ENCODE results near the gene PER1. TPM values are rescaled to one million over a fixed set of nuclear protein-coding genes. Genes with fewer than 3 reads are reported as not detected.

The PER1 gene
- total and polyA plus RNA-seq, 2 of the 13 experiments (the other 11 are each of a cell fraction or from before 2014, with no cell fraction given), result 2.6 to 3.6 TPM

DNA sequence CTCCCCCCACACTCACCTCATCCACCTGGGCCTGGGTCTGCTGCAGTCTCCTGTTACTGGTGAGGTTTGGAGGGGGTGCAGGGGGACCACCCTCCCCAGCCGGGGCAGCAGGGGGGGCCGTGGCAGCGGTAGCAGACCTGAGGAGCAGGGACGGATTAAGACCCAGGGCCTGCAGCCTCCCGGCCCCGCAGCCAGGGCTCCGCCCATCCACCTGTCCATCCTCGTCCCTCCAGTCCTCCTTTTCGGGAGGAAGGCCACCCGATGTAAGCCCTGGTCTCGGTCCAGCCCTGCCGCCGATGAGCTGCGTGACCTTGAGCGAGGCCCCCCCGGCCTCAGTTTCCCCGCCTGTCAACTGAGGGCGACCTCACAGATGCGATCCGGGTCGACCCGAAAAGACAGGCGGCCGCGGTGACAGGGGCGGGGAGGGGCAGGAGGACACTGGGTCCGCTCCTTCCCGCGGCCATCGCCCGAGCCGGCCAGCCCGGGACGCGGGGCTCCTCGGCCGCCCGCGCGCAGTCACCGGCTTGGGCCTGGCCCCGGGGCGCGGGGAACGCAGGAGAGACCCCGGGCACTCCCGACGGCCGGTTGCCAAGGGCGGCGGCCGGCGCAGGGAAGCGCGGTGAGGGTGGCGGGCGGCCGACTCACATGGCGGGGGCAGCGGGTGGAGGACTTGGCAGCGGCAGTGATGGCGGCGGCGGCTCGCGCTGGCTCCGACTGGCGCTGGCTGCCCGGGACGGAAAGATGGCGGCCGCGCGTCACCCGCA is 10.2 kb upstream of the PER1 start, which contains the start of gene VAMP2 (continued):
- TF ChIP-seq, protein P1, sequence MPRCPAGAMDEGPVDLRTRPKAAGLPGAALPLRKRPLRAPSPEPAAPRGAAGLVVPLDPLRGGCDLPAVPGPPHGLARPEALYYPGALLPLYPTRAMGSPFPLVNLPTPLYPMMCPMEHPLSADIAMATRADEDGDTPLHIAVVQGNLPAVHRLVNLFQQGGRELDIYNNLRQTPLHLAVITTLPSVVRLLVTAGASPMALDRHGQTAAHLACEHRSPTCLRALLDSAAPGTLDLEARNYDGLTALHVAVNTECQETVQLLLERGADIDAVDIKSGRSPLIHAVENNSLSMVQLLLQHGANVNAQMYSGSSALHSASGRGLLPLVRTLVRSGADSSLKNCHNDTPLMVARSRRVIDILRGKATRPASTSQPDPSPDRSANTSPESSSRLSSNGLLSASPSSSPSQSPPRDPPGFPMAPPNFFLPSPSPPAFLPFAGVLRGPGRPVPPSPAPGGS (CRISPR knock-in tag; IDR thresholded peaks at IDR 0.05), result peak; percentile 79; the same call in 1 of the 2 replicates
- TF ChIP-seq KDM5A (IDR thresholded peaks at IDR 0.05; ENCODE audit: borderline replicate concordance, low read length) (peak; percentile 32; the same call in 1 of the 2 replicates), IRX3 (CRISPR knock-in tag; IDR thresholded peaks at IDR 0.05; ENCODE audit: borderline replicate concordance, low read depth) (no peak), NR1H2 (CRISPR knock-in tag; IDR thresholded peaks at IDR 0.05; ENCODE audit: borderline replicate concordance, low read depth) (no peak), HES4 (CRISPR knock-in tag; IDR thresholded peaks at IDR 0.05; ENCODE audit: borderline replicate concordance) (peak; percentile 89), HNRNPK (IDR thresholded peaks at IDR 0.05; ENCODE audit: low read depth, low read length, poor library complexity, severe bottlenecking) (no peak), ZFX (CRISPR knock-in tag; IDR thresholded peaks at IDR 0.05; ENCODE audit: low read depth) (peak; percentile 77)
- TF ChIP-seq, protein P2, sequence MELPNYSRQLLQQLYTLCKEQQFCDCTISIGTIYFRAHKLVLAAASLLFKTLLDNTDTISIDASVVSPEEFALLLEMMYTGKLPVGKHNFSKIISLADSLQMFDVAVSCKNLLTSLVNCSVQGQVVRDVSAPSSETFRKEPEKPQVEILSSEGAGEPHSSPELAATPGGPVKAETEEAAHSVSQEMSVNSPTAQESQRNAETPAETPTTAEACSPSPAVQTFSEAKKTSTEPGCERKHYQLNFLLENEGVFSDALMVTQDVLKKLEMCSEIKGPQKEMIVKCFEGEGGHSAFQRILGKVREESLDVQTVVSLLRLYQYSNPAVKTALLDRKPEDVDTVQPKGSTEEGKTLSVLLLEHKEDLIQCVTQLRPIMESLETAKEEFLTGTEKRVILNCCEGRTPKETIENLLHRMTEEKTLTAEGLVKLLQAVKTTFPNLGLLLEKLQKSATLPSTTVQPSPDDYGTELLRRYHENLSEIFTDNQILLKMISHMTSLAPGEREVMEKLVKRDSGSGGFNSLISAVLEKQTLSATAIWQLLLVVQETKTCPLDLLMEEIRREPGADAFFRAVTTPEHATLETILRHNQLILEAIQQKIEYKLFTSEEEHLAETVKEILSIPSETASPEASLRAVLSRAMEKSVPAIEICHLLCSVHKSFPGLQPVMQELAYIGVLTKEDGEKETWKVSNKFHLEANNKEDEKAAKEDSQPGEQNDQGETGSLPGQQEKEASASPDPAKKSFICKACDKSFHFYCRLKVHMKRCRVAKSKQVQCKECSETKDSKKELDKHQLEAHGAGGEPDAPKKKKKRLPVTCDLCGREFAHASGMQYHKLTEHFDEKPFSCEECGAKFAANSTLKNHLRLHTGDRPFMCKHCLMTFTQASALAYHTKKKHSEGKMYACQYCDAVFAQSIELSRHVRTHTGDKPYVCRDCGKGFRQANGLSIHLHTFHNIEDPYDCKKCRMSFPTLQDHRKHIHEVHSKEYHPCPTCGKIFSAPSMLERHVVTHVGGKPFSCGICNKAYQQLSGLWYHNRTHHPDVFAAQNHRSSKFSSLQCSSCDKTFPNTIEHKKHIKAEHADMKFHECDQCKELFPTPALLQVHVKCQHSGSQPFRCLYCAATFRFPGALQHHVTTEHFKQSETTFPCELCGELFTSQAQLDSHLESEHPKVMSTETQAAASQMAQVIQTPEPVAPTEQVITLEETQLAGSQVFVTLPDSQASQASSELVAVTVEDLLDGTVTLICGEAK (IDR thresholded peaks at IDR 0.05), result no peak
- TF ChIP-seq, protein P2 (CRISPR knock-in tag; IDR thresholded peaks at IDR 0.05), result no peak

Data from HepG2 (cell line).